GM18526 (cell line): ENCODE data around the gene C1QL3.

ENCODE experiments used
- POLR2A ChIP-seq: IDR thresholded peaks from 3 replicates; pipeline ENCODE4 v1.6.1; 2011; ENCODE audit not compliant: insufficient read length; ENCODE audit errors: extremely low read depth

C1QL3 gene

DNA sequence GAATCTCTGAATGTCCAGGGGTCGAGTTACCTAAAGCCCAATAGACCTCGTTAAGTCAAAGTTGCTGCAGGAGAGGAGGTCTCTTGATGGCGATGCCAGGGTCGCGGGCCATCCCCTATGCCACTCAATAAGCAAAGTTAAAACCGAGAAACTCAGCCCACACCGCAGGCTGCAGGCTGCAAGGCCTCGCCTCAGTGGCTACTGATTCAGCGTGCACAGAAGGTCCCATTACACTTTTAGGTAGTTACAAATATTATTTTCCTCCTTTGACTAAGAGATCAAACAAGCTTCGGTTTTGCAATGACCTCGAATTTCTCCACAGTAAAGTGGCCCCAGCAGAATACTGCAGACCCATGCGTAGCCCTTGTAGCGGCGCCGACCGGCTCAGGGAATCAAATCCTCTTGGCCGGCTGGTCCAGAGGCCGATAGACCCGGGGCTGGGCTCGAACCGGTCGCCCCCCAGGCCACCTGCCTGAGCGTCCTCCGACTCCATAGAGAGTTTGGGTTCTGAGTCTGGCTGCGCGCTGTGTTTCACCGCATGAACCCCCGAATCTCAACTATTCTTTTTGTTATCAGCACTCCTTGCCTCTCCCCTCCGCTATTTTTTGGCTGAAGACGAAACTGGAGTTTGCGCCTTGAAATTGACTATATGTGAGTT is 2.3 kb downstream of the C1QL3 start:
- no peak for TF ChIP-seq POLR2A

DNA sequence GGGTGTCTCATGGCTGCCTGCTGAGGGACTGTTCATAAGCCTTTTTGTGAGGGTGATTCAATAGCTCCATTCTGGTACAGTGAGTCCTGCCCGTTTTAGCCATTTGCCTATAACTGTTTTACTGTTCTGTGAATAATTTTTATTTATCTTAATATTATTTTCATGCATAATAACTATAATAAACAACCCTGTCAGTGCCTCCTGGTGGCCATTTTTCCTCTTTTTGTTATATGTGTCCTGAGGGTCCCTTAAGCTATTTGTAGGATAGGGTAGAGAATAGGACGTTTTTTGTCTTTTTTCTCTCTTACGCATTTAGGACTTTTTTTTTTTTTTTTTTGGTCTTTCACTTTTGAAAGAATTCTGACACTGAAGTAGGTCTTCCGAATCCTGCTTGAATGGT is 2.9 kb downstream of the C1QL3 start:
- TF ChIP-seq POLR2A = no peak

DNA sequence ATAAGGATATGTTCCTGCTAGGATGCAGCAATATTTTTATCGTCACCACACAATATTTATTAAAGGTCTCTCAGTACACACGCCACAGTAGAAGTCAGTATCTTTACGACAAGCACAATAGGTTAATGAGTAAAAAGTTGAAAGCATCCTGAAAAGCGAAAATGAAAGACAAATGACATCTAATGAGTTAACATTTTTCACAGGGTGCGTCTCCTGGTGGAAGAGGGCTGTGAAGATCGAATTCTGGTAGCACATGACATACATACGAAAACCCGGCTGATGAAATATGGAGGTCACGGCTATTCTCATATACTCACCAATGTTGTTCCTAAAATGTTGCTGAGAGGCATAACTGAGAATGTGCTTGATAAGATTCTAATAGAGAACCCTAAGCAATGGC is 10.8 kb downstream of the C1QL3 start:
- no peak for TF ChIP-seq POLR2A

DNA sequence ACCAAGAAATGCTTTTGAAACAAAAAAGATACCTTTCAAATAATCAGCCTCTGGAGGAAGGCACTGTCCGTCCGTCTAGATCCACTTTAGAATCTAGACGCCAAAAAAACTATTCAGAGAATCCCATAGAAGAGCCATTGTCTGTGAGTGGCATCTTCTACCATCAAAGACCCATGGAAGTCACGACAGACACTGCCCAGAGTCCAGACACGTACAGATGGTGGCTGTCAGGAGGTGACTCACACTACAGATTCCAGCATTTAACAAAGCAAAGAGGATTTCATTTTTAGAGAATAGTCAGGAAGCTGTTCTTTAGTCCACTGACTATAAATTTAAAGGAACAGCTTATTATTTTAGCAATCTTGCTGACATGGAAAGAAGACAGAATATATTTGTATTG is 11.7 kb downstream of the C1QL3 start:
- TF ChIP-seq POLR2A = no peak

DNA sequence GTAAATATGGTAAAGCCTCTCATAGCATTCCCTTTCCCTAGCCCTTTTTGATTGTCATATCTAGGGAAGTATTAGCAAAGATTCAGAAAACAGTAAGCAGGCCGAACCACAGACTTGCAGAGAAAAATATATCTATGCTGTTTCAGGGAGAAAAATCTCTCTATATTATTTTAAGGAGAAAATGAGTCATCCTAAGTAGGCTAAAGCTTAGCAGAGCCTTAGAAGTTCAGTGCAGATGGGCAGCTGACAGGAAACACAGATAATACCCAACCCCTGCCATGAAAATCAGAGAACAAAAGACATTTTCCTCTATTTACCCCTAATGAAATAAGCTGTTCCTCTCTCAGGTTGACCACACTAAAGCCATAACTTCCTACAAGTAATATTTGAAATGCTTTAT is 16.5 kb downstream of the C1QL3 start:
- TF ChIP-seq POLR2A = no peak

DNA sequence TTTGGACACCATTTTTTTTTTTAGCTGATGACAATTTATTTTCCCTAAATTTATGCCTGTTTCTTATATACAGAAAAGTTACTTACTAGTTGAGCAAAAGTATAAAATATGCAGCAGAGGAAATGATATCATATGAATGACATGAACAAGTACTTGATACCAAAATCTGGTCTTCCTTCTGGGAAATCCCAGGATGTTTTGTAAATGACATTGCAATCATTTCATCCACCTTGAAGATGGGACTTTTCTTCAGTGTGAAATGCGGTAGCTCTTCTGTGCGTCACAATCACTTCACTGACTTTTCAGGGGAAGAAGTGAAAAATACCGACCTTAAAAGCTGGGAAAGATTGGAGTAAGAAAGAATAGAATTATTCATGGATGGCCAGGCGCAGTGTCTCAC is 23.8 kb downstream of the C1QL3 start:
- no peak for TF ChIP-seq POLR2A

DNA sequence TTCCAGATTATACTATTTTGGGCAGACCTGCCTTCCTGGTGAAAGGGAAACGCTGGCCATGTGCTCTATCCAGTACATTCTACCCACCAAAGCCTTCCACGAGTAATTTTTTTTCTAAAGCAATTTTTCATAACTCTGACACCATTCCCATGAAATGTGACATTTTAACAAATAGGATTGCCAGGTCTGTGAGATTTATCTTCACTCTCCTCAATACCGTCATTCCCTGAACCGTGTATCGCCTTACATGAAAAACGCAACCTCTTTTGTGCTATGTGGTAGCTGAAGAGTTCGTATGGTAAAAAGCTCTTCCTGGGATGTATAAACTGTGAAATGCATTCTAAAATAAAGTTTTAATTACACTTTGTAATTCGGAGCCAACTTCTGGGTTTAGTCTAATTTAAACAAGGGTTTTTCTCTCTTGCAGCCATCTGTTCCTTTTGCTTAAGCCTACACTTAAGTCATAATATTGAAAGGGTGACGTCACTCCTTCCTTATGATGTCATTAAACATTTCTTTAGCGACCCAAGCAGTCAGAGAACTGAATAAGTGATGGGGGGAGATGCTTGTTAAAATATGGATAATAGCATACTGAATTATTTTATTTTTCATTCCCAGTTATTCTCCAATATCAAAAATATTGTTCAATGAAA is 27.7 kb downstream of the C1QL3 start:
- no peak for TF ChIP-seq POLR2A

DNA sequence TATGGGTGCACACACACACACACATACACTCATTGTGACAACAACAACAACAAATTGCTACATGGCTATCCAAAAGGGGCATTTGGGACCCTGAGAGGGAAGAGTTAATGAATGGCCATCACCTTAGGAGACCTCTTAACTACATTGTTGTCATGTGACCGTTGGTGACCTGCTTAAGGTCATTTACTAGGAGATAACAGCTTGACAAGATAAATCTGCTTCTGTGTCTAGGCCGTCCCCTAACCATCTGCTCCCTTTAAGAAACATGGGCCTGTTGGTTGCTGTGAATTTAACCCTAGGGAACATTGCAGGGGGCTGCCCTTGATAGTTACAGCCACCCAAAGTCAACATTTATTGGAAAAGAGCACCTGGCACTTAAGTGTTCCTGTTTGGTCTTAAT is 29.7 kb downstream of the C1QL3 start:
- no peak for TF ChIP-seq POLR2A

DNA sequence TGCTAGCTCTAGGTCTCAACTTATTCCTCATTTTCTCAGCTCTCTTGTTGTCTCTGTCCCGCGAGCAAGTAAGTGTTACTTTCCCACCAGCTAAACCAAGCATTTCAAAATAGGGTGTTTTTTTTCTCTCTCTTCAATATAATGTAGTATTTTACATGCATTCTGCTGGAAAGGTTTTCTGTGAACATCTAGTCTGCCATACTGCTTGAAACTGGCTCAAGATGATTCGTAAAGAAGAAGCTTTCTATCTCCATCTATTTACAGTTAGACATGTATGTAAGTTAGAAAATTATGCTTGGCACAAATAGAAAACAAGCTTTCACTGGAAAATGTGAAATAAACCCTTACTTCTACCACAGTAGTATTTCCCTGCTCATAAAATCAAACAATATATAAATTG is 31.2 kb downstream of the C1QL3 start:
- no peak for TF ChIP-seq POLR2A

DNA sequence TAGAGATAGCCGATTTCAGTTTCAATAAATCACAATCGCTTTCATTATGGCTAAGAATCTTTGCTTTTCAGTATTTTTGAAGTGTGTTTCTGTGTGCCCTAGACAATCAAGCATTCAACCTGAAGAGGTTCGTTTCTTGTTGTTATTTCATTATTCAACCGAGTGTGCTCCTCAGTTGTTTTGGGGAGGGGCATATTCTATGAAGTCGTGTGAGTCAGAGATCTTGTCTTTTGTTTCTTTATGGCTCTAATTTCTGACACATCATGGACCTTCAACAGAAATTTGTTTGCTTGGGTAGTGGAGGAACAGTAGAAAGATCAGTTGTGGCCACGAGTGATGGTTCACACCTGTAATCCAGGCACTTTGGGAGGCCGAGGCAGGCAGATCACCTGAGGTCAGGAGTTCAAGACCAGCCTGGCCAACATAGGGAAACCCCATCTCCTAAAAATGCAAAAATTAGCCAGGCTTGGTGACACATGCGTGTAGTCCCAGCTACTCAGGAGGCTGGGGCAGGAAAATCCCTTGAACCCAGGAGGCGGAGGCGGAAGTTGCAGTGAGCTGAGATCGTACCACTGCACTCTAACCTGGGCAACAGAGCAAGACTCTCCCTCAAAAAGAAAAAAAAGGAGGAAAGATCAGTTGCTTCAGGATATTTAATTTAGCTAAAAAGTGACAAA is 38.3 kb downstream of the C1QL3 start:
- no peak for TF ChIP-seq POLR2A

DNA sequence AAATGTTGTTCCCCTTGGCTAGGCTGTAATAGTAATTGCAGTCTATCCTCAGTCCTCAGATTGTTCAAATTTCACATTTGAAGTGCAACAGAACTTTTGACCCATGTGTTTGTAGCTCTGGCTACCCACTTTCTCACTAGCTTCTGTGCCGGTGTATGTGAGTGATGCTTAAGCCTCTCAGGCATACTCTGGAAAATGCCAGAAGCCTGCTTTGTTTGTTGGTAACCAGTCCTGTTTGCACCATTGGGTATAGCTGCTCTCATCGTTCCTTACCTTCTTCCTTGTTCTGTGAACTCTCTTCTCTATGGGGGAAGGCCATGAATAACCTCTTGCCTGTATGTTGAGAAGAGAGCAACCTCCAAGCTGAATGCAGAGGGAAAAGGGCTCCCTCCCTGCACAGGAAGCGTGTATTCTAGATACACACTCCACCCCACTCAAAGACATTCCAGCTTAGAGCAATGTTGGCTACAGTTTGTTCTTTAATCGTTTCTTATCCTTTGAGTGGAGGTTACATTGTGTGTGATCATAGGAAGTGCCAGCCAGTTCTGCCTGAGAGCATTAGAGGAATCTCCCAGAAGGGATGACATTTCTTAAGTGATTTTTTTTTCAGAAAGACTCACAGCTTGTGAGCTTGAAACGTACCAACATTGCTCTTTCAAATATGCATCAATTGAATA is 40.5 kb downstream of the C1QL3 start:
- no peak for TF ChIP-seq POLR2A

DNA sequence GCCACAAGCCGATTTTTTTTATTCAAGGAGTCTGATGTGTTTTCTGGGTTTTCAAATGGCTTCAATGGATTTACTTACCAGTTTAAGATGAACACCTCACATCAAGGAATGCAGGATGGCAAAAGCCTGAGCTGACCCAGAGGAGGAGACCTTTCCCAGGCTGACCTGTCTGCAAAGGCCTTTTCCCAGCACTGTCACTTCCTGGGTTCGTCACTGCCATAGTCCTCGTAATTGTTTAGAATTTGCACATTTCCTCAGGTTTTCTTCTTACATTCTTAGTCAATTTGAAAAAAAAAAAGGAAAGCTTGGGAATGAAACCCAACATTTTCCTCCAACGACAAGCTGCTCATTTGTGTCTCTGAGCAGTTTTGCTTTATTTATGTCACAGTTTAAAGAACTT is 42.9 kb downstream of the C1QL3 start:
- TF ChIP-seq POLR2A = no peak

DNA sequence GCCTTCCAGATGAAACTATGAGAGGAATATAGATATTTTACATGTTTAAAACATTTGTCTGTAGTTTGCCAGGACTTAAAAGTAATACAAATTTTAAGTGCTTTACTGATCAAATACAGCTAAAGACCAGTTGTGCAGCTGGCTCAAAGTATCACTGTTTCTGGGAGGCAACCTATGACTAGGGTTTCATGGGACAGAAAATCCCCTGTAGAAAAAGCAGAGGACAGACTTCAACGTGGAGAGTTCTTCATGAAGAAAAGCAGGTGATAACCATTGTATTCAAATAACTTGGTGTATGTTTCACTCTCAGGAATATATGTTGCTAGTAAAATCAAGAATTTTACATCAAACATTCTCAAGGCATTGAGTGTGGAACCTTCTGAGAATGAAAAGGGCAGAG is 43.9 kb downstream of the C1QL3 start:
- TF ChIP-seq POLR2A = no peak

DNA sequence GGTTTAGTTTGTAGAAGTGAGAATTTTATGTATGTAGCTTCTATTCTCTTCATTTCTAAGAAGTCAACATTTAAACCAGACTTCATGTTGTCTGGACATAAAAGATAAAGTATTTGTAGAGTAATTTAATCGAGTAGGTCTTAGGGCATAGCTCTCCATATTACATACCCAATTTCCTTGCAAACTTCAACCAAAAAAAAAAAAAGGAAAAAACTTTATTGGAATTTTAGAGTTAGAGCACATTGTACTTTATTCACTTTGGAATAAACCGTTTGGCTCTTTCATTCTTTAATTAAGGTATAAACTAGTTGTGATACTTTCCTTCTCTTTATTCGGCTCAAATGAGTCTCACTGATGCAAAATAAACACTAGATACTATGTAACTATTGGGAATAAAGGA is 48.9 kb downstream of the C1QL3 start:
- no peak for TF ChIP-seq POLR2A

DNA sequence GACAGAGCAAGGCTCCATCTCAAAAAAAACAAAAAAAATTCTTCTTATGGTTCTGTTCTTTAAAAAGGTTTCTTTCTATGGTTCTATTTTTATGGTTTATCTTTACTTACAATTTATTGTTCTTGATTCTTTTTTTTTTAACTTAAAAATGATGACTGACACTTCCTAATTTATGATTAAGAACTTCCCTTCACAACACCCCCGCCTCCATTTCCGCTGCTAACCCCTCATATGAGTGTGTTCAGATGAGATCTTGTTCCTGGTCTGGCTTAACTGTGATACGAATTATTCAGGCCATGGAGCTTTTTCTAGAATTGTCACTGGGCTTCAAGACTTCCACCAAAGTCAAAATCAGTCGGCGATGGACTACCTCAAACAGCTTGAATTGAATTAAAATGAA is 50.9 kb downstream of the C1QL3 start:
- no peak for TF ChIP-seq POLR2A

DNA sequence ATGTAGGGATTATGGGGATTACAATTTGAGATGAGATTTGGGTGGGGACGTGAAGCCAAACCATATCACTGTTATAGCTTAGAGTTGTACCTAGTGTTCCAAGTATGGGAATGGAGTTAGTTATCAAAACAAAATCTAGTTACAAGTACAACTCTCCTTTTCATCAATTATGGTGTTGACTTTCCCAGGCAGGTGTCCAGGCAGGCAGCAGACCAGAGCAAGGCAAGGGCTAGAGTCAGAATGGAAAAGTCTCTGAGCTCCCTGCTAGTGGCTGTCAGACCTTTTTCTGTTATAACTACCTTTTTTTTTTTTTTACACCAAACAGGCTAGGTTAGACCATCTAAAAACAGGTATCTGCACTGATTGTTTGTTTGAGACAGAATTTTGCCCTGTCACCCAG is 55.7 kb downstream of the C1QL3 start:
- no peak for TF ChIP-seq POLR2A
